ENCODE data around the gene GSTM4. TPM values are rescaled to one million over a fixed set of nuclear protein-coding genes. Genes with fewer than 3 reads are reported as not detected.

The GSTM4 gene
- total and polyA plus RNA-seq, 9 of the 15 experiments (the other 6 are each of a cell fraction or from before 2014, with no cell fraction given) = 18.8 to 53.4 (median 38.8) TPM

- WGBS (ENCODE audit: insufficient coverage, low coverage, missing lambda C conversion rate) = 86% methylated on average over 10 of the region's 10 CpGs
- ATAC-seq (no peak), FAIRE-seq (no peak), DNase-seq (ENCODE audit: extremely low read depth in 1 of 4, low spot score in 3 of 4) (no peak)
- ChIA-PET POLR2A (interaction anchor here (0.8 to 4.2 kb wide), 4 partner anchors 9 to 81 kb away, joined by 3 to 23 read pairs (median 12); partner anchors contain the start of gene GNAI3), CTCF (ENCODE audit: low intra/inter-chr PET ratio) (interaction anchor here (2.6 kb wide), 1 partner anchor 83 kb away, joined by 24 read pairs; no protein-coding TSS in a partner anchor)
- Histone ChIP-seq H3K9me1 (ENCODE audit: control insufficient read depth, insufficient read depth, low read length) (peaks cover 5% of the 10 kb centered on the region), H3K36me3 (ENCODE audit: control insufficient read depth, insufficient read depth, low read length) (peaks cover 63% of the 10 kb centered on the region; the same call in 2 of the 3 replicates), H2AFZ (ENCODE audit: low read depth, low read length) (no peak overlapping the region), H3K4me1 (replicated peaks in 1 of 2; ENCODE audit: control insufficient read depth in 2 of 2, insufficient read depth in 2 of 2, low read length in 2 of 2) (peaks cover 0 to 45% of the 10 kb centered on the region in 2 experiments; a peak in 2 of 5 replicates), H4K20me1 (replicated peaks; ENCODE audit: control insufficient read depth, insufficient read depth, low read length) (peaks cover 4% of the 10 kb centered on the region; the same call in 1 of the 2 replicates), H3K9me3 (replicated peaks; ENCODE audit: control insufficient read depth, insufficient read depth, low read depth, low read length) (no peaks in the 10 kb centered on the region), H3K79me2 (ENCODE audit: control insufficient read depth, insufficient read depth, low read length) (no peaks in the 10 kb centered on the region), H3K27ac (ENCODE audit: extremely low read depth, low read depth, low read length) (no peak overlapping the region), H3K27me3 (ENCODE audit: control insufficient read depth in 2 of 2, insufficient read depth in 2 of 2, low read length in 2 of 2) (no peaks in the 10 kb centered on the region), H3K4me3 (no peak overlapping the region), H3K9ac (ENCODE audit: insufficient read depth in 1 of 2, low read depth in 2 of 2, low read length in 2 of 2) (no peak overlapping the region), H3K4me2 (ENCODE audit: insufficient read depth, low read length) (no peak overlapping the region)
- intact Hi-C loops (cut with micrococcal nuclease) = loop anchor here (1.0 kb wide), 1 partner anchor 83 kb away; no protein-coding TSS in a partner anchor
- TF ChIP-seq ETV1 (tag; conservative IDR thresholded peaks at IDR 0.05; ENCODE audit: low read depth) (no peak), ZNF589 (CRISPR knock-in tag; IDR thresholded peaks at IDR 0.05; ENCODE audit: low read depth) (no peak), SUPT5H (IDR thresholded peaks at IDR 0.05) (no peak), NCOR1 (IDR thresholded peaks at IDR 0.05) (no peak), GABPA (tag; conservative IDR thresholded peaks at IDR 0.05; ENCODE audit: low read depth) (no peak), LCOR (CRISPR knock-in tag; IDR thresholded peaks at IDR 0.05) (no peak), ZNF584 (CRISPR knock-in tag; IDR thresholded peaks at IDR 0.05; ENCODE audit: low read depth) (no peak), RBM17 (IDR thresholded peaks at IDR 0.05; ENCODE audit: borderline replicate concordance, low read depth, low read length) (no peak), CEBPB (tag; IDR thresholded peaks at IDR 0.05) (no peak), ZNF175 (CRISPR knock-in tag; IDR thresholded peaks at IDR 0.05; ENCODE audit: low read depth) (no peak)
- BruUV-seq (replicated peaks) = no TSS peak
- in situ Hi-C loops (cut with MboI) = no loop called here
Measured at GRCh38 chr1:109629372-109630030, 26.4 kb upstream of the GSTM4 start.

Data from K562 (cell line).